ENCODE results near the gene GMPR2.

Gene GMPR2

GRCh38 chr14:24186831-24187538, 45.7 kb upstream of the GMPR2 start:
- Histone ChIP-seq H3K36me3 (peaks cover 50% of the 10 kb centered on the region), H3K4me3 (ENCODE audit: low read depth in 1 of 2, low read length in 1 of 2) (no peak overlapping the region), H3K27ac (no peak overlapping the region), H3K9me3 (no peaks in the 10 kb centered on the region), H3K4me1 (ENCODE audit: control insufficient read depth in 1 of 2, insufficient read depth in 1 of 2, low read depth in 1 of 2, low read length in 1 of 2) (peaks cover 15 to 16% of the 10 kb centered on the region in 2 experiments), H3K27me3 (no peaks in the 10 kb centered on the region)
- no peak for TF ChIP-seq CTCF (IDR thresholded peaks at IDR 0.05)

GRCh38 chr14:24187539-24187915, 45.2 kb upstream of the GMPR2 start:
- Histone ChIP-seq H3K27me3 (no peaks in the 10 kb centered on the region), H3K4me1 (ENCODE audit: control insufficient read depth in 1 of 2, insufficient read depth in 1 of 2, low read depth in 1 of 2, low read length in 1 of 2) (peaks cover 15 to 16% of the 10 kb centered on the region in 2 experiments), H3K4me3 (ENCODE audit: low read depth in 1 of 2, low read length in 1 of 2) (peak overlapping the region; percentile 70 to 74), H3K27ac (peak overlapping the region; percentile 72), H3K9me3 (no peaks in the 10 kb centered on the region), H3K36me3 (peaks cover 50% of the 10 kb centered on the region)
- TF ChIP-seq CTCF (IDR thresholded peaks at IDR 0.05) = no peak

- no peaks in the 10 kb centered on the region for H3K9me3 ChIP-seq
- H3K27ac ChIP-seq = peak within 1 kb of the TSS; percentile 72
- H3K36me3 ChIP-seq = peaks cover 45% of the 10 kb centered on the region
- H3K4me3 ChIP-seq (ENCODE audit: low read depth in 1 of 2, low read length in 1 of 2) = peak within 1 kb of the TSS; percentile 70 to 74
- H3K27me3 ChIP-seq = no peaks in the 10 kb centered on the region
- no peak for TF ChIP-seq CTCF (IDR thresholded peaks at IDR 0.05)
- H3K4me1 ChIP-seq (ENCODE audit: control insufficient read depth in 1 of 2, insufficient read depth in 1 of 2, low read depth in 1 of 2, low read length in 1 of 2) = peaks cover 15 to 16% of the 10 kb centered on the region in 2 experiments
Measured at GRCh38 chr14:24188251-24189058, 44.3 kb upstream of the GMPR2 start, which contains the start of gene IPO4. Gene IPO4 (minus strand): TSS chr14:24188816. CDS start chr14:24188787, 29 bp downstream.

GRCh38 chr14:24189059-24189375, 43.7 kb upstream of the GMPR2 start:
- peaks cover 40% of the 10 kb centered on the region for H3K36me3 ChIP-seq
- H3K4me3 ChIP-seq (ENCODE audit: low read depth in 1 of 2, low read length in 1 of 2) = peak overlapping the region; percentile 70 to 74
- TF ChIP-seq CTCF (IDR thresholded peaks at IDR 0.05) = no peak
- peaks cover 16% of the 10 kb centered on the region in 2 experiments for H3K4me1 ChIP-seq (ENCODE audit: control insufficient read depth in 1 of 2, insufficient read depth in 1 of 2, low read depth in 1 of 2, low read length in 1 of 2)
- H3K9me3 ChIP-seq = no peaks in the 10 kb centered on the region
- H3K27ac ChIP-seq = peak overlapping the region; percentile 72
- no peaks in the 10 kb centered on the region for H3K27me3 ChIP-seq

- no peaks in the 10 kb centered on the region for H3K27me3 ChIP-seq
- no peak for TF ChIP-seq CTCF (IDR thresholded peaks at IDR 0.05)
- H3K36me3 ChIP-seq = peaks cover 35% of the 10 kb centered on the region
- H3K27ac ChIP-seq = peak overlapping the region; percentile 72
- H3K4me1 ChIP-seq (ENCODE audit: control insufficient read depth in 1 of 2, insufficient read depth in 1 of 2, low read depth in 1 of 2, low read length in 1 of 2) = peaks cover 19 to 20% of the 10 kb centered on the region in 2 experiments
- H3K9me3 ChIP-seq = no peaks in the 10 kb centered on the region
- H3K4me3 ChIP-seq (ENCODE audit: low read depth in 1 of 2, low read length in 1 of 2) = peak overlapping the region in 1 of 2 experiments; percentile 74
Measured at GRCh38 chr14:24189460-24189859, 43.3 kb upstream of the GMPR2 start.

All from neutrophil (primary cell).